Measurements from ENCODE around the gene IFI44L. TPM values are rescaled to one million over a fixed set of nuclear protein-coding genes. Genes with fewer than 3 reads are reported as not detected.

Gene IFI44L
- polyA plus RNA-seq, 5 donors, result 2.8 to 5.6 (median 3.7) TPM

DNA sequence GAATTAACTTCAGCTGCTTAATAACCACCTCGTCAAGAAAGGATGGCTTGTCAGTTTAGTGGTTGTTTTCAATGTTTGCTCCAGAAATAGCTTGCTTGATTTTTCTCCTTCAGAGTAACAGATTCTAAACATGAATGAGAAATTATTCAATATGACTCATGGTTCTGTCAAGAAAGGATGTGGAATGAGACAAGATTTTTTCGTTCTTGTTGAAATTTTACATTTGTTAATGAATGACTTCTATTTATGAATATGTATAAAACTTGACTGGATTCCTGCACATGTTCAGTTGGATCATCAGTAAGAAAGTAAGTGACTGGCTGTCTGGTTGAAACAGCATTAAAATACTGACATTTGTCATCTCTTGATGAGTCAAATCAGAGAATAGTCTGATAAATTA lies 67.7 kb downstream of the IFI44L start:
- DNase-seq, result no peak

DNA sequence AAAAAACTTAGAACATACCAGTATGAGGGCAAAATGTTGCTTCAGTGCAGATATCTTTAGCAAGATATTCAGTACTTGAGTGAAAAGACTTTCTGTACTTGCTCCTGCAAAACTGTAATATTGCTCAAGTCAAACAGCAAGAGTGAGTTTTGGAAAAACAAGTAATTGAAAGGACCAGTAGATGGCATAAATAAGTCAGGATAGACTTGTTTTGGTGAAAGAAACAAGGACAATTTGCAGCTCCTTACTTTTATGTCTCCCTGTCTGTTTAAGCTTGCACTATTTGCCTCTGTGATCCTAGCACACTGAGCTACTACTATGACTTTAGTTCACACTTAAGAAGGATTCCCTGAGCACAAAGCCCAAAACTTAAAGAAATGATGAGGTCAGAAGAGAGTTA lies 68.4 kb downstream of the IFI44L start:
- DNase-seq, result peak in 1 of 2 donors; percentile 14

DNA sequence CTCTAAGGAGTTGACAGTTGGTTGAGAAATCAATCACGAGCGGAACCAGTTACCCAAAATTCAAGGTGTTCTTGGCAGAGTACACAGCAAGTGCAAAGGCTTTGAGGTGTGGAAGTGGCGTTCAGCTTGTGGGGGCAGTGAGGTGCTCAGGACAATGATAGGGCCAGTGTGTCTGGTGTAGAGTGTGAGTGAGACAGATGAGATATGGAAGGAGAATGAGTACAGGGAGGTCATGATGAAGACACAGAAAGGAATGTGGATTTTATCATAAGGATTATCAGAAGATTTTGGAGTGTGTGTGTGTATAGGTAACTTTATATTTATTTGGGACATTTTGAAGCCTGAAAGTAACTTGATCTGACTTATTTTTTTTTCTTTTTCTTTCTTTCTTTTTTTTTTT lies 70.3 kb downstream of the IFI44L start:
- no peak for DNase-seq

DNA sequence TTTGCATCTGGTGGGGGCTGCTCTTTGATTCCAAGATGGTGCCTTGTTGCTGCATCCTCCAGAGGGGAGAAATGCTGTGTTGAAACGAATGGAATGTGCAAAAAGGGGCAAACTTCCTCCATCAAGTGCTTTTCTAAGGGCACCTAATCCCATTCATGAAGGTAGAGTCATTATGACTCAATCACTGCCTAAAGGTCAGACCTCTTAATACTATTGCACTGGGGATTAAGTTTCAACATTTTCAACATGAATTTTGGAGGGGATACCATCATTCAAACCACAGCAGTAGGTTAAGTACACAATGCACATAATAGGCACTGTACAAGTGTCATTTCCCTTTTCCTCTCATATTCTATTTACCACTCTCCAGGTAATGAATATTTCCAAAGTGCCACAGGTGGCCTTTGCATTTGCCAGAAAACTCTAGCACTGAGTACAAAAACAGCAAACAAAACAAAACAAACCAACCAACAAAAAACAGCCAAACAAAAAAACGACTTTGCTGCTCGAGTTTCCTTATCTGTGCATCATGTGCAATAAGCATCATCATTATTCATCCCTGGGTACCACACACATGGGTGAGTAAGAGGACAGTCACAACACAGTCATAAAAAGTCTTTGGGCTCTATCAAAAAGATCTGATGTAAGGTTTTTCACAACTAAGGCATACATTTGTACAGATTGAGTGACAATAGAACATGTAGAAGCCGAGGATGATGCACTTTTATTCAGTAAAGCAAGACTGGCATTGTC lies 71.9 kb downstream of the IFI44L start:
- no peak for DNase-seq

Other genes starting within 250 kb of the IFI44L start
- under 1 TPM; 0.13 to 0.94 (median 0.22) TPM for gene PTGFR, start 129.5 kb upstream of the IFI44L start, polyA plus RNA-seq (ENCODE audit: insufficient read depth in 1 of 5, insufficient read length in 5 of 5, low replicate concordance in 1 of 5)
- gene IFI44, start 29.4 kb downstream of the IFI44L start, polyA plus RNA-seq (ENCODE audit: insufficient read depth in 1 of 5, insufficient read length in 5 of 5, low replicate concordance in 1 of 5), result 10 to 100 TPM; 41.0 to 71.4 (median 57.8) TPM